MCF 10A (cell line): ENCODE data around the gene MICALL2. TPM values are rescaled to one million over a fixed set of nuclear protein-coding genes. Genes with fewer than 3 reads are reported as not detected.

Experiments used
- BruUV-seq: library from RNA; stranded (reverse); fragments of 400-500 nt; replicated peaks from 2 replicates; lab custom pipeline; 2021; lab: Mats Ljungman, UMichigan
- CTCF ChIA-PET: fragments of 300-600 bp; sonication (Branson Sonifier 250); formaldehyde crosslinking; extraction: SDS; loops from one replicate; lab custom pipeline; 2021; ENCODE audit warnings: antibody characterized with exemption, inconsistent platforms; lab: Yijun Ruan, JAX
- POLR2A ChIA-PET: fragments of 300-600, 350-650 bp; sonication (Branson Sonifier 250); formaldehyde crosslinking; extraction: SDS; loops from one replicate; lab custom pipeline; 2020; ENCODE audit warnings: antibody characterized with exemption, inconsistent platforms; lab: Yijun Ruan, JAX
- DNase-seq: peaks from one replicate; pipeline ENCODE4 v3.0.0-alpha.2; 2018; ENCODE audit not compliant: unreplicated experiment
- H3K27ac Mint-ChIP-seq: one replicate; pipeline ENCODE4 v1.8.0; 2022; ENCODE audit warnings: mild to moderate bottlenecking, low read depth, mixed read lengths; ENCODE audit not compliant: unreplicated experiment
- H3K27me3 Mint-ChIP-seq: one replicate; pipeline ENCODE4 v1.8.0; 2022; ENCODE audit warnings: mixed read lengths; ENCODE audit not compliant: insufficient read depth, unreplicated experiment
- H3K36me3 Mint-ChIP-seq: one replicate; pipeline ENCODE4 v1.8.0; 2022; ENCODE audit warnings: mild to moderate bottlenecking, moderate library complexity, mixed read lengths; ENCODE audit not compliant: insufficient read depth, unreplicated experiment
- H3K4me1 Mint-ChIP-seq: one replicate; pipeline ENCODE4 v1.8.0; 2022; ENCODE audit warnings: mixed read lengths; ENCODE audit not compliant: insufficient read depth, unreplicated experiment
- H3K4me3 Mint-ChIP-seq: one replicate; pipeline ENCODE4 v1.8.0; 2022; ENCODE audit warnings: mild to moderate bottlenecking, moderate library complexity, mixed read lengths; ENCODE audit not compliant: unreplicated experiment
- H3K9me3 Mint-ChIP-seq: one replicate; pipeline ENCODE4 v1.8.0; 2022; ENCODE audit warnings: mixed read lengths; ENCODE audit not compliant: unreplicated experiment
- intact Hi-C: fragments of 100-400 bp; cut with micrococcal nuclease; formaldehyde crosslinking; loops from 2 replicates; pipeline ENCODE4 v1.14.1; 2022
- total RNA-seq: library from RNA; stranded (reverse); gene quantifications from 2 replicates; pipeline ENCODE4 v1.2.3, GENCODE V29; 2022
- TF ChIP-seq, protein P1 (sequence below): fragments of 200-600 bp; IDR thresholded peaks from one replicate; pipeline ENCODE4 v1.8.0; 2022; ENCODE audit warnings: antibody characterized with exemption, mild to moderate bottlenecking; ENCODE audit not compliant: unreplicated experiment

Gene MICALL2
- total RNA-seq, 1 experiment from 2014 or later: 15.8 TPM

- no peaks in the 10 kb centered on the region for H3K27me3 Mint-ChIP-seq
- CTCF ChIA-PET: interaction anchor here (0.5 to 0.6 kb wide), 2 partner anchors 11 to 664 kb away, joined by 3 read pairs; no protein-coding TSS in a partner anchor
- BruUV-seq: no TSS peak
- H3K4me1 Mint-ChIP-seq: no peaks in the 10 kb centered on the region
- POLR2A ChIA-PET: no interaction called here
- intact Hi-C loops: no loop called here
- H3K36me3 Mint-ChIP-seq: peaks cover 11% of the 10 kb centered on the region
- no peak overlapping the region for H3K27ac Mint-ChIP-seq
- TF ChIP-seq, protein P1, sequence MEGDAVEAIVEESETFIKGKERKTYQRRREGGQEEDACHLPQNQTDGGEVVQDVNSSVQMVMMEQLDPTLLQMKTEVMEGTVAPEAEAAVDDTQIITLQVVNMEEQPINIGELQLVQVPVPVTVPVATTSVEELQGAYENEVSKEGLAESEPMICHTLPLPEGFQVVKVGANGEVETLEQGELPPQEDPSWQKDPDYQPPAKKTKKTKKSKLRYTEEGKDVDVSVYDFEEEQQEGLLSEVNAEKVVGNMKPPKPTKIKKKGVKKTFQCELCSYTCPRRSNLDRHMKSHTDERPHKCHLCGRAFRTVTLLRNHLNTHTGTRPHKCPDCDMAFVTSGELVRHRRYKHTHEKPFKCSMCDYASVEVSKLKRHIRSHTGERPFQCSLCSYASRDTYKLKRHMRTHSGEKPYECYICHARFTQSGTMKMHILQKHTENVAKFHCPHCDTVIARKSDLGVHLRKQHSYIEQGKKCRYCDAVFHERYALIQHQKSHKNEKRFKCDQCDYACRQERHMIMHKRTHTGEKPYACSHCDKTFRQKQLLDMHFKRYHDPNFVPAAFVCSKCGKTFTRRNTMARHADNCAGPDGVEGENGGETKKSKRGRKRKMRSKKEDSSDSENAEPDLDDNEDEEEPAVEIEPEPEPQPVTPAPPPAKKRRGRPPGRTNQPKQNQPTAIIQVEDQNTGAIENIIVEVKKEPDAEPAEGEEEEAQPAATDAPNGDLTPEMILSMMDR: no peak
- no peak for DNase-seq
- H3K9me3 Mint-ChIP-seq: no peaks in the 10 kb centered on the region
- no peak overlapping the region for H3K4me3 Mint-ChIP-seq
Observed at GRCh38 chr7:1439373-1440363, 19.6 kb downstream of the MICALL2 start.

DNA sequence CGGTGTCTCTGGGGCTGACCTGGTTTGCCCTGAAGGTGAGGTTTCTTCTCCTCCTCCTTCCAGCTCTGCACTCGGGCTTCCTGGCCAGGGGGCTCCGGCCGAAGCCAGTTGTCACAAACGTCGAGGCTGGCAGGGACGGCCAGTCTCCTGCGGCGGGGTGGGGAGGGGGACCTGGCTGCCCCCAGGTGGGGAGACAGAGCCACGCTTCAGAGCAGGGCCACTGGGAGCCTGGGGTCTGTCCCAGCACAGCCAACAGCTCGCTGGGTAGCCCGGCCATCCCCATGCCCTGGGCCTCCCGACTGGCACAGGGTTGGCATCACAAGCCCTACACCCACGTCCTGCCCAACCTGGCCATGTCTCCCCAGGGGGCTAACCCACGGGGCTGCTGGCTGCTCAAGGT lies 20.4 kb downstream of the MICALL2 start:
- no TSS peak for BruUV-seq
- Mint-ChIP-seq H3K4me1 (no peaks in the 10 kb centered on the region), H3K9me3 (no peaks in the 10 kb centered on the region), H3K27ac (no peak overlapping the region), H3K27me3 (no peaks in the 10 kb centered on the region), H3K36me3 (peaks cover 11% of the 10 kb centered on the region), H3K4me3 (no peak overlapping the region)
- TF ChIP-seq, protein P1: no peak
- no peak for DNase-seq
- intact Hi-C loops: no loop called here
- POLR2A ChIA-PET: no interaction called here
- CTCF ChIA-PET: interaction anchor here (0.6 to 0.8 kb wide), 3 partner anchors 483 to 909 kb away, joined by 3 read pairs; no protein-coding TSS in a partner anchor

DNA sequence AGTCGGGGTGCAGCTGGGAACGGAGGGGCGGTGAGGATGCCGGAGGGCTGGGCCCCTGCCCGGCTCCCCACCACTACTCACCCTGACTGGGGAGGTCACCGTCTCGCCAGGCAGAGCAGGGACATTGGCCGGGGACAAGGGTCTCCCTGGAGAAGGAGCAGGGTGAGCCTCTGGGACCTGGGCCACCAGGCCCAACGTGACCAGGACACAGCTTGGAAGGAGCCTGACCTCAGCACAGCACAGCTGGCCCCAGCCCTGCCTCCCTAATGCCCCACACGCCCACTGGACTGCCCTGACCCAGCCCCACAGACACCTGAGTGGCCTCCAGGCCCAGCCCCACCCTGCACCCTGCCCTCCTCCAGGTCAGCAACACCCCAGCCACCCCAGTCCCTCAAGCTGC lies 21.1 kb downstream of the MICALL2 start:
- Mint-ChIP-seq H3K4me1 (no peaks in the 10 kb centered on the region), H3K4me3 (no peak overlapping the region), H3K27ac (no peak overlapping the region), H3K36me3 (peaks cover 11% of the 10 kb centered on the region), H3K27me3 (no peaks in the 10 kb centered on the region), H3K9me3 (no peaks in the 10 kb centered on the region)
- TF ChIP-seq, protein P1: no peak
- ChIA-PET CTCF (interaction anchor here (0.6 to 0.8 kb wide), 2 partner anchors 483 to 910 kb away, joined by 3 read pairs; no protein-coding TSS in a partner anchor), POLR2A (no interaction called here)
- no TSS peak for BruUV-seq
- intact Hi-C loops: no loop called here
- DNase-seq: no peak

GRCh38 chr7:1437155-1437880 lies 22.0 kb downstream of the MICALL2 start:
- Mint-ChIP-seq H3K27me3 (no peaks in the 10 kb centered on the region), H3K4me1 (peaks cover 3% of the 10 kb centered on the region), H3K27ac (no peak overlapping the region), H3K36me3 (peaks cover 18% of the 10 kb centered on the region), H3K4me3 (no peak overlapping the region), H3K9me3 (no peaks in the 10 kb centered on the region)
- no peak for DNase-seq
- ChIA-PET CTCF (no interaction called here), POLR2A (no interaction called here)
- no TSS peak for BruUV-seq
- intact Hi-C loops: no loop called here
- TF ChIP-seq, protein P1: no peak
